Testis (tissue), 3 donors: ENCODE measurements around the gene TMEM150B. TPM values are rescaled to one million over a fixed set of nuclear protein-coding genes. Genes with fewer than 3 reads are reported as not detected.

Experiments
- DNase-seq: peaks from one replicate; pipeline ENCODE4 v3.0.0-alpha.2; 2019
- H3K27ac ChIP-seq, 2 donors: fragments of 200-600 bp; sonication (generic); one replicate each; pipeline ENCODE4 v1.5.1; 2019
- H3K27me3 ChIP-seq: fragments of 200-600 bp; sonication (generic); one replicate; pipeline ENCODE4 v1.5.1; 2019
- H3K36me3 ChIP-seq: fragments of 200-600 bp; sonication (generic); one replicate; pipeline ENCODE4 v1.5.1; 2017; ENCODE audit warnings: low read depth; ENCODE audit errors: missing control alignments
- H3K4me1 ChIP-seq: fragments of 200-600 bp; sonication (generic); one replicate; pipeline ENCODE4 v1.5.1; 2019
- H3K4me3 ChIP-seq, 2 donors: fragments of 200-600 bp; sonication (generic); one replicate each; pipeline ENCODE4 v1.5.1; 2017 to 2019
- H3K9me3 ChIP-seq: fragments of 200-600 bp; sonication (generic); one replicate; pipeline ENCODE4 v1.5.1; 2017
- POLR2A ChIP-seq: fragments of 450-650 bp; IDR thresholded peaks from one replicate; pipeline ENCODE4 v1.6.1; 2017; ENCODE audit warnings: antibody characterized with exemption, mild to moderate bottlenecking, moderate library complexity
- WGBS, 2 donors: methylation state at CpG; one replicate each; pipeline ENCODE4 v1.1.5; 2018; 5-methylcytosine and 5-hydroxymethylcytosine counted together
- intact Hi-C: fragments of 100-400 bp; cut with DNase I; formaldehyde crosslinking; loops from one replicate; pipeline ENCODE4 v1.15.1; 2023; ENCODE audit warnings: low total_unique reads
- polyA plus RNA-seq: library from polyadenylated mRNA; stranded (reverse); fragments of 350-450 nt; fragmentation: Illumina TruSeq; extraction: RNeasy Lipid Tissue Mini Kit (QIAGEN cat#74804); gene quantifications from one replicate; pipeline ENCODE4 v1.2.3, GENCODE V29; 2014; ENCODE audit warnings: low read depth, low replicate concordance; ENCODE audit not compliant: insufficient read depth
- total RNA-seq, 2 donors: library from RNA; depleted of rRNA; stranded (reverse); fragments of >200 nt; gene quantifications; one replicate each; pipeline ENCODE4 v1.2.3, GENCODE V29; 2016
- TF ChIP-seq, protein P1 (sequence below), 3 experiments: fragments of 450-650 bp in 2 of 3; fragments of 200-600 bp in 1 of 3; sonication (generic) in 1 of 3; IDR thresholded peaks; one replicate each; pipeline ENCODE4 v1.5.1; 2016 to 2019; ENCODE audit warnings: antibody characterized with exemption in 3 of 3, mild to moderate bottlenecking in 2 of 3, moderate library complexity in 1 of 3

Gene TMEM150B
- total and polyA plus RNA-seq, 3 donors from 2014 or later = 0.98 to 2.2 TPM; not detected in 1

GRCh38 chr19:55311797-55312196, 13.3 kb downstream of the TMEM150B start:
- WGBS, 2 donors = 84 to 98% methylated on average over 7 to 18 of the region's 18 CpGs
- H3K4me1 ChIP-seq = no peaks in the 10 kb centered on the region
- H3K9me3 ChIP-seq = no peaks in the 10 kb centered on the region
- no peak for TF ChIP-seq POLR2A
- TF ChIP-seq, protein P1, sequence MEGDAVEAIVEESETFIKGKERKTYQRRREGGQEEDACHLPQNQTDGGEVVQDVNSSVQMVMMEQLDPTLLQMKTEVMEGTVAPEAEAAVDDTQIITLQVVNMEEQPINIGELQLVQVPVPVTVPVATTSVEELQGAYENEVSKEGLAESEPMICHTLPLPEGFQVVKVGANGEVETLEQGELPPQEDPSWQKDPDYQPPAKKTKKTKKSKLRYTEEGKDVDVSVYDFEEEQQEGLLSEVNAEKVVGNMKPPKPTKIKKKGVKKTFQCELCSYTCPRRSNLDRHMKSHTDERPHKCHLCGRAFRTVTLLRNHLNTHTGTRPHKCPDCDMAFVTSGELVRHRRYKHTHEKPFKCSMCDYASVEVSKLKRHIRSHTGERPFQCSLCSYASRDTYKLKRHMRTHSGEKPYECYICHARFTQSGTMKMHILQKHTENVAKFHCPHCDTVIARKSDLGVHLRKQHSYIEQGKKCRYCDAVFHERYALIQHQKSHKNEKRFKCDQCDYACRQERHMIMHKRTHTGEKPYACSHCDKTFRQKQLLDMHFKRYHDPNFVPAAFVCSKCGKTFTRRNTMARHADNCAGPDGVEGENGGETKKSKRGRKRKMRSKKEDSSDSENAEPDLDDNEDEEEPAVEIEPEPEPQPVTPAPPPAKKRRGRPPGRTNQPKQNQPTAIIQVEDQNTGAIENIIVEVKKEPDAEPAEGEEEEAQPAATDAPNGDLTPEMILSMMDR (IDR thresholded peaks at IDR 0.05) = no peak
- DNase-seq = no peak
- H3K4me3 ChIP-seq = no peak overlapping the region
- no peaks in the 10 kb centered on the region for H3K36me3 ChIP-seq
- no peak overlapping the region for H3K27ac ChIP-seq
- intact Hi-C loops = no loop called here
- no peaks in the 10 kb centered on the region for H3K27me3 ChIP-seq

DNA sequence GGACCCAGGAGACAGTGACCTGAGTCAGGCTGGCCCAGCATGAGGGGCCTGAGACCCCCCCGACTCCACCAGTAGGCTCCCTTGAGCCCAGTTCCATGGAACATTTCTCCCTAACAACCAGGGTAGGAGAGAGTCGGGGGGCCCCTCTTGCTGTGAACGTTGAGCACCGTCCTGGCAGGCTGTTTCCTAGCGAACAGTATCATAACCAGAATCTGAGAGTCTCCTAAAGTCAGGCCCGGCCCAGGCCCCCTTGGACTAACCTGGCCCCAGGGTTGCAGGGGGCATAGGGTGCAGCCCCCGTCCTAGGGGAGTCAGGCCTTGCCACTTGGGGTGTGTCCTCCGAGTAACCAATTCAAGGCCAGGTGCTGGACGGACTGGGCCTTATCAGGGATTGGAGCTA, 13.7 kb downstream of the TMEM150B start:
- intact Hi-C loops = no loop called here
- Histone ChIP-seq H3K27me3 (no peaks in the 10 kb centered on the region), H3K27ac (no peak overlapping the region), H3K9me3 (no peaks in the 10 kb centered on the region), H3K4me1 (no peaks in the 10 kb centered on the region), H3K4me3 (no peak overlapping the region), H3K36me3 (no peaks in the 10 kb centered on the region)
- no peak for DNase-seq
- TF ChIP-seq, protein P1 (IDR thresholded peaks at IDR 0.05) = no peak
- no peak for TF ChIP-seq POLR2A
- WGBS, 2 donors = 80 to 82% methylated on average over 6 to 8 of the region's 9 CpGs

GRCh38 chr19:55310498-55310897, 14.6 kb downstream of the TMEM150B start:
- intact Hi-C loops = no loop called here
- no peak for TF ChIP-seq POLR2A
- TF ChIP-seq, protein P1 (IDR thresholded peaks at IDR 0.05) = no peak
- H3K36me3 ChIP-seq = no peaks in the 10 kb centered on the region

GRCh38 chr19:55309448-55309847, 15.7 kb downstream of the TMEM150B start:
- TF ChIP-seq, protein P1 (IDR thresholded peaks at IDR 0.05) = no peak
- no peak for TF ChIP-seq POLR2A
- no peak overlapping the region for H3K4me3 ChIP-seq
- H3K27ac ChIP-seq = no peak overlapping the region
- H3K27me3 ChIP-seq = no peaks in the 10 kb centered on the region
- no peaks in the 10 kb centered on the region for H3K4me1 ChIP-seq
- H3K9me3 ChIP-seq = no peaks in the 10 kb centered on the region
- no peaks in the 10 kb centered on the region for H3K36me3 ChIP-seq
- intact Hi-C loops = no loop called here
- WGBS, 2 donors = 93 to 97% methylated on average over 5 of the region's 5 CpGs
- no peak for DNase-seq

More at GRCh38 chr19:55310498-55310897, 14.6 kb downstream of the TMEM150B start:
- Histone ChIP-seq H3K27ac (no peak overlapping the region), H3K4me3 (no peak overlapping the region), H3K4me1 (no peaks in the 10 kb centered on the region), H3K27me3 (no peaks in the 10 kb centered on the region), H3K9me3 (no peaks in the 10 kb centered on the region)
- no peak for DNase-seq
- 81 to 90% methylated on average over 7 of the region's 7 CpGs for WGBS, 2 donors

DNA sequence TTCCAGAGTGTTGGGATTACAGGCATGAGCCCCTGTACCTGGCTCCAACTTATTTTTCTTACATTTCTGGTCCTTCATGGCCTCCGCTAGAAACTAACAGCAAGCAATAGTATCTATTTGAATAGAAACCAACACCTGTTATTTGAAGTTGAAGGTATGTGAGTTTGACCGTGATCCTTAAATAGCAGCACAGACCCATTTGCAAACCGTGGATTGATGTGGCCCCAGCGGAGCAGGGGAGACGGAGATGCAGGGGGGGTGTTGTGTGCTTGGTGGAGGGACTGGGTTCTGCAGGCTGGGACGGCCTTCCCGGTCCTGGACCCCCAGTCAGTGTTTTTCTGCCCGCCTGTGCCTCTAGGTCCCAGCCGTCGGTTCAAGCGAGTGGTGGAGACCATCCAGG, 16.9 kb downstream of the TMEM150B start:
- TF ChIP-seq POLR2A = no peak
- TF ChIP-seq, protein P1 (IDR thresholded peaks at IDR 0.05) = no peak
- Histone ChIP-seq H3K27me3 (no peaks in the 10 kb centered on the region), H3K4me3 (no peak overlapping the region), H3K4me1 (no peaks in the 10 kb centered on the region), H3K9me3 (no peaks in the 10 kb centered on the region), H3K27ac (no peak overlapping the region), H3K36me3 (no peaks in the 10 kb centered on the region)
- intact Hi-C loops = no loop called here
- 92 to 97% methylated on average over 5 to 11 of the region's 11 CpGs for WGBS, 2 donors
- no peak for DNase-seq
